HG02885 (cell line): Measurements from ENCODE around the gene DHRSX.
"Not testable (repeated sequence)": the region's sequence is repeated elsewhere in the genome, so short reads cannot be mapped to it uniquely, and the experiment has no call there.

ENCODE experiments used
- ATAC-seq: cut with Tn5 transposase; IDR thresholded peaks from one replicate; pipeline ENCODE4 v1.9.1; 2021; ENCODE audit warnings: mild to moderate bottlenecking; ENCODE audit not compliant: unreplicated experiment, poor library complexity

The DHRSX gene

DNA sequence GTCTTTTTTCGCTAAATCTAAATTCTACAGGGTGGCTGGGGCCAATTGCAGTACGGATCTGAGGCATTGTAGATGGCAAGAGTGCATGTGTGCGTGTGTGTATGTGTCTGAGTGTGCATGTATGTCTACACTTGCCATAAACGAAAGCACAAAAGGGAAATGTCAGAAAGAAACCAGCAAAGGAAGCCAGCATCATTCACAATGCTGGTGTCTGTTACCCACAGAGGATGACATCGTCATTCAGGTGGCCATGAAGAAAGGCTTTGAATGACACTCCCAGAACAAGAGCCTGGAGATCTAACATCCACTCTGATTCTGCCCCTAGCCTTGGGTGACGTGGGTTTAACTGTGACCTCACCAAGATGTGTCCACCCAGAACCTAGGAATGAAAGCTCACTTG, 124.6 kb downstream of the DHRSX start:
- no peak for ATAC-seq

DNA sequence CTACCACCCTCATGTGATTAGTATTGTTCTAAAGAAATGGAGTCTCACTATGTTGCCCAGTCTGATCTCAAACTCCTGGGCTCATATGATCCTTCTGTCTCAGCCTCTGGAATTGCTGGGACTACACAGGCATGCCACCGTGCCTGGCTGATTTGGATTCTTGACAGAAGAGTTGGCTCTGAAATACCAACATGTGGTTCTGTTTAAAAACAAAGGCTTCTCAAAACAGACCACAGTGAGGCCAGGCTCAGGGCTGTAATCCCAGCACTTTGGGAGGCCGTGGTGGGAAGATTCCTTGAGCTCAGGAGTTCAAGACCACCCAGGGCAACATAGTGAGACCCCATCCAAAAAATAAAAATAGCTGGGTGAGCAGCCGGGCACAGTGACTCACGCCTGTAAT, 126.7 kb downstream of the DHRSX start:
- no peak for ATAC-seq

DNA sequence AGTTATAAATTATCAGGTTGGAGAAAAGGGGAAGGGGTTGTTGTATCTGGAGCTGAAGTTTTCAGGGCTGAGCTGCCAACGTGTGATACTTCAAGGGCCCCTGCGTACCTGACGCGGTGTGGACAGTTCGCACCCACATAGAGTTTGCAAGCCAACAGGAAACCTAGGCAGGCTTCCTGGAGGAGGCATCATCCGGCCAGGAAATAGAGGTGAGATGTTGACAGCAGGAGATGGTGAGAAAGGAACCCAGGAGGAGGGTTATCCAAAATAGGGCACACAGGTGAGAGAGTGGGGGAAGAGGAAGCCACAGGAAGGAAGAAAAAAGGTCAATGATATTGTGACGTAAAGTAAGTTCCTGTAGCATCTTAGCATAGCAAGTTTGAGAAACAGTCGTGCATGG, 127.2 kb downstream of the DHRSX start:
- ATAC-seq = no peak

DNA sequence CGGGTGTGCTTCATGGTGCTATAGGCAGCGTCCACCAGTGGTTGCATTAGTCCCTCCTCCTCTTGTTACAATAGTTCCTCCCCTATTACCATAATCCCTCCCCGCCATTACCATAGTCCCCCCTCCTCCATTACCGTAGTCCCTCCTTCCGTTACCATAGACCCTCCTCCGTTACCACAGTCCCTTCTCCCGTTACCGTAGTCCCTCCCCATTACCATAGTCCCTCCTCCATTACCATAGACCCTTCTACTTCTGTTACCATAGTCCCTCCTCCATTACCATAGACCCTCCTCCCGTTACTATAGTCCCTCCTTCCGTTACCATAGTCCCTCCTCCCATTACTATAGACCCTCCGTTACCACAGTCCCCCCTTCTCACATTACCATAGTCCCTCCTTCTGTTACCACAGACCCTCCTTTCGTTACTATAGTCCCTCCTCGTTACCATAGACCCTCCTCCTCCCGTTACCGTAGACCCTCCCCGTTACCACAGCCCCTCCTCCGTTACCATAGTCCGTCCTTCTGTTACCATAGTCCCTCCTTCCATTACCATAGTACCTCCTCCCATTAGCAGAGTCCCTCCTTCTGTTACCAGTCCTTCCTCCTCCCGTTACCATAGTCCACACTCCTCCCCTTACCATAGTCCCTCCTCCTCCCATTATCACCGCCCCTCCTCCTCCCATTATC, 129.6 kb downstream of the DHRSX start:
- ATAC-seq = no peak

DNA sequence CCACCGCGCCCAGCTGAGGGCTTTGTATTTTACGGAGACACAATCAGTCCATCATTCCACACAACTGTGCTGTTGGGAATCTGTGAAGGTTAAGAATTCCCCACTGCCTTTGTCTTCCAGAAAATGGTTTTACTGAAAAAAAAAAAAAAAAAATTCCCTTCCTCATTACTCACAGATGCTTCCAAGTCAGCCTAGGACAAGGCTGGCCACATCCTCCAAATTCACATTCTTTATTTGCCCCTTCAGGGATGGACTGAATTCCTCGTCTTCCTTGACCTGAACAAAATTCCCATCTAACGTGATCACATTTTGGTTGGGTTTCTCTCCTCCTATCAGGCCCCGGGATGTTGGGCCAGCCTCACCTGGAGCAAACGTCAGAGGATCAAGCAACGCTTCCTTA, 130.3 kb downstream of the DHRSX start:
- ATAC-seq = no peak

DNA sequence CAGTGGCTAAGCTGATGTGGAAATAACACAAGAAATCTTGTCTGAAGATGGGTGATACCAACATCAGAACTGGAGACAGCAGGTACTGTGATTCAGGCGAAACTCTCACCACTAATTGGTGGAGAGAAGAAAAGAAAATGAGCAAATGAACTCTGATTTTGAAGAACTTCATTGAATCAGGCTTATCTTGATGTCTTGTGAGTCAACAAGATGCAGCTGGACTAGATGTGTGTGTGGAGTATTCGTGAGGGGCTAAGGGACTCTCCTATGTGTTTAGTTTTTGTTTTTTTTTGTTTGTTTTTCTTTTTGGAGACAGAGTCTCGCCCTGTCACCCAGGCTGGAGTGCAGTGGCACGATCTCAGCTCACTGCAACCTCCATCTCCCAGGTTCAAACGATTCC, 131.6 kb downstream of the DHRSX start:
- no peak for ATAC-seq

DNA sequence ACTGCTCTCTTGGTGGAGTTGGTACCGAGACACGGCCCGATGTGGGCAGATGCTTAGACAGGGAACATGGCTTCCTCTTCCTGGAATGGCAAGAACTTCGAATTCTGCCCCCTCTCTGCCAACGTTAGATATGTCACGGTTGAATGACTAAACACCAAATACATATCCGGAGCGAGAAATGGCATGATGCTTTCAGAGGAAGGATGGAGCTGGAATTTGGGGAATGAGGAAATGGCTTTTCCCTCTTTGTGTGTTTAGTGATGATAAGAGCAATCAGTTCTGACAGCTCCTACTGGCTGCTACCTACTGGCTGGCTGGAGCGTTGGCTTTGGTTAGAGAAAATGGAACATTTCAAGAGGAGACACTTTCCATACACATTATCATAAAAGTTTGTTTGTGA, 140.0 kb downstream of the DHRSX start:
- ATAC-seq = no peak

DNA sequence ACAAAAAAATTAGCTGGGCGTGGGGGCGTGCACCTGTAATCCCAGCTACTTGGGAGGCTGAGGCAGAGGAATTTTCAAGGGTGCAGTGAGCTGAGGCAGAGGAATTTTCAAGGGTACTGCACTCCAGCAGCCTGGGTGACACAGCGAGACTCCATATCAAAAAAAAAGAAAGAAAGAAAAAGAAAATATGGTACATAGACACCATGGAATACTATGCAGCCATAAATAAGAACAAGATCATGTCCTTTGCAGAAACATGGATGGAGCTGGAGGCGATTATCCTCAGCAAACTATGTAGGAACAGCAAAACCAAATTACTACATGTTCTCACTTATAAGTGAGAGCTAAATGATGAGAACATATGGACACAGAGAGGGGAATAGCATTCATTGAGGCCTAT, 141.3 kb downstream of the DHRSX start:
- ATAC-seq = not testable (repeated sequence)

DNA sequence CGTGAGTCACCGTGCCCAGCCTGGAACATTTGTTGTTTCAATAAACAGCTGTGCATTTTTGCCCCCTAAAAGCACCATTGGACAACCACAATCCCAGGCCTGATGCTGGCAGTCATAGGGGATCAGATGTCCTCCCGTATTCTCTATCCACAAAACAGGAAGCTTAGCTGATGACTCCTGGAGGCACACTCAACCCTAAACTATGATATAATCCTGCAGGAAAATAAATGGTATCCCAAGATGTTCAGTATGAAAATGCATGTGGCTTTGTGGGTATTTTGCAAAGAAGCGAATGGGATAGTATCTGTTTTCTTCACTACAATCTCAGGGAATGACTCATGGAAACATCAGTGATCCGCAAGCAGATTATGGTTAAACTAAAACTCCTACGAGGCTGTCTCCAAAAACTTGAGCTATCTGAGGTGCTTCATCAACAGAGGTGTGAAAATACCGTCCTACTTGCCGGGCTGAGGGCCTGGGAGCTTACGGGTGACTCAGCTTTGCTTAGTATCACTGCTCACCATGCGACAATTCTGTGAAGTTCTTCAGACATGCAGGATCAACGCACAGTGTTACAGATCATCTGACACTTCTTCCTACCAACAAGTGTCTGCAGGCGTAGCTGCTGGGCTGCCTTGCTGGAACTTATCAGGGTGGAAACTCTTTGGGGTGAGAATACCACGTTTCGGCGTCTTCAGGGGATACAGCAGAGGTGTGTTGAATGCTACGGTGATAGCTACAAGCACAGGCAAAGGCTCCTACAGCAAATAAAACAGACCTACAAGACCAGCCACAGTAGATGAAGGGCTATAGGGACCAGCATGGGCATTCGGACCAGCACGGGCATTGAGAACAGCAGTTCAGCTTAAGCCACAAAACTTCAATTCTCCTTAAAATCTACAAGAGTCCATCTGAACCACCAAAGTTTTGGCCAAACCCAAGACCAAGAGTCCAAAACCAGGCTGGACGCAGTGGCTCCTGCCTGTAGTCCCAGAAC, 148.5 kb downstream of the DHRSX start:
- ATAC-seq = no peak

DNA sequence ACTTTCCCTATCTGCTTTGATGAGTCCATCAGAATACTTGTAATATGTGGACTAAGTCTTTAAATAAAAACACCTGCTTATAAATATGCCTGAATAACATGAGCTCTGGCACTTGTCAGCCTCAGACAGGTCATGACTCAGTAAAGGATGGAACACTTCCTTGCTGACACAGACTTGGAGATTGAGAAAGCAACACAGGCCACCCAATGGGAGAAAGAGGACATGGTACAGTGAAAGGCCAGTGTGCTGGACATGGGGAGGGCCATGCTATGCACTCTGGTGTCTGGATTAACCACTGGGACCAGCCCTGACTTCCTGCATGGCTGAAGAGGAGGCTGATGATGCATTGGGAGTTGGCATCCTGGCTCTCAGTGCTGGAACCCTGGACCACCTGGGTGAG, 149.5 kb downstream of the DHRSX start:
- no peak for ATAC-seq

DNA sequence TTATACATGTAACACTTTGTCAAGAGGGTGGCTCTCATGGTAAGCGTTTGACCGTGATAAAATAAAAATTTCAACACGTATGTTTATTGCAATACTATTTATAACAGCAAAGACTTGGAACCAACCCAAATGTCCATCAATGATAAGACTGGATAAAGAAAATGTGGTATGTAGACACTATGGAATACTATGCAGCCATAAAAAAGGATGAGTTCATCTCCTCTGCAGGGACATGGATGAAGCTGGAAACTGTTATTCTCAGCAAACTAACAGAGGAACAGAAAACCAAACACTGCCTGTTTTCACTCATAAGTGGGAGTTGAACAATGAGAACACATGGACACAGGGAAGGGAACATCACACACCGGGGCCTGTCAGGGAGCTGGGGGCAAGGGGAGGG, 150.1 kb downstream of the DHRSX start:
- not testable (repeated sequence) for ATAC-seq

DNA sequence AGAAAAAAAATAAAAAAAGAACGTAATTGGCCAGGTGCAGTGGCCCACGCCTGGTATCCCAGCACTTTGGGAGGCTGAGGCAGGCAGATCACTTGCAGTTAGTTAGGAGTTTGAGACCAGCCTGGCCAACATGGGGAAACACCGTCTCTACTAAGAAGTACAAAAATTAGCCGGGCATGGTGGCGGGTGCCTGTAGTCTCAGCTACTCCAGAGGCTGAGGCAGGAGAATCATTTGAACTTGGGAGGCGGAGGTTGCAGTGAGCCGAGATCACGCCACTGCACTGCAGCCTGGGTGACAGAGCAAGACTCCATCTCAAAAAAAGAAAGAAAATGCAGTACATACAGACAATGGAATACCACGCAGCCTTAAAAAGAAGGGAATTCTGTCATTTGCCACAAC, 150.7 kb downstream of the DHRSX start:
- ATAC-seq = not testable (repeated sequence)

DNA sequence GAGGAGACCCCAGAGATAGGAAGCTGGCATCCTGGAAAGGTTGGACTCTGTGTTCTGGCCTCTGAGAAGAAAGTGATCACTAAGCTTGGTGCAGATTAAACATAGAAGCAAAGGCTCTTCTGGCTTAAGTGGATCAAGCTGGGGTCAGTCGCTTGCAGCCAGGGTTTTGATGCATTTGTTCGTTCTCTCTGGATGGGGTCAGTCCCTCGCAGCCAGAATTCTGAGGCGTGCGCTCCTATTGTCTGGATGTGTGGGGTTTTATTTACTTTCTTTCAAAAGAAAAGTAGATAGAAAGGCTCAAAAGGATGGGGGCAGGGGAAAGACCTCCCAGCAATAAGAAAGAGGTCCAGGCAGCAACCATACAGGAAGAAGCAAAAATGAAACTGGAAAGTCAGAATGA, 152.6 kb downstream of the DHRSX start:
- no peak for ATAC-seq

DNA sequence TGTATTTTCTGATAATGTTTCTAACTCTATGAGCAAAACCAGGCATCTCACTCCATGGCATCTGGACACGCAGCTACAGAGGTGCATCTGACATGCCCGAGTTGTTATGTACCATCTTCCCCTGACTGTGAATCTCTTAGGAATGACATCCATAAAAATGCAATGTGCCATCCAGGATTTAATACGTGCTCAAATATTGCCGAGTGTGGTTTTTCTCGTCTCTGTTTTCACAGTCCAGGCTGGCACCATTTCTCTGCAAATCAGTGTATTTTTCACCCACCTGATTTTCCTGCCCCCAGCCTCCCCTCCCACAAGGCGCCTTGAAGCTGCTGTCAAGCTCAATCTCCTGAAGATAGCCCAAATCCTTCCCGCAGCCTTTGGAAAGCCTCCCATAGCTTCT, 154.6 kb downstream of the DHRSX start:
- no peak for ATAC-seq

DNA sequence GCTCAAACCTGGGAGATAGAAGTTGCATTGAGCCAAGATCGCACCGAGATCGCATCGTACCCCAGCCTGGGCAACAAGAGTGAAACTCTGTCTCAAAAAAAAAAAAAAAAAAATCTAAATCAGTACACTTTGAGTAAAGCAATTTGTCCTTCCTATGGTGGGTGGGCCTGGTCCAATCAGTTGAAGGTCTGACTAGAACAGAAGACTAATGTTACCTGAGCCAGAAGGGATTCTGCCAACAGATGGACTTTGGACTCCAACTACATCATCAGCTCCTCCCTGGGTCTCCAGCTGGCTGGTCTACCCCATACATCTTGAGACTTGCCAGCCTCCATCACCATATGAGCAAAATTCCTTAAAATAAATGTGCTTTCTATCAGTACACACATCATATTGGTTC, 155.2 kb downstream of the DHRSX start:
- no peak for ATAC-seq

DNA sequence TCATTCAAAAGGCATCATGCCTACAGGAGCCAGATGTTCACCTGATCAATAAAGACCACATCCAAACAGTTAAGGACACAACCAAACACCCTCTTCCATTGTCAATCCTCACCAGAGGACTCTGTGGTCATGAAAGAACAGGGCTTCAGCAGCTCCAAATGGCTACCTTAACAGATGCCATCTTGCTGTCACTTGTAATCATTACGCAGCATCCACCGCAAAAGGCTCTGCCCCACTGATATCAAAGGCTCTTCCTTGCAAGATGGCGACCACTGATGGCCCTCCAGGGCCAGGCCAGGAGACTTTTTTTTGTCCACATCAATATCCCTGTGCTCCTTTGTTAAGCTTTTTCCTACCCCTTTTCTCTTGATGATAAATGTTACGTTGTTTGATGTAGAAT, 157.4 kb downstream of the DHRSX start:
- ATAC-seq = no peak

DNA sequence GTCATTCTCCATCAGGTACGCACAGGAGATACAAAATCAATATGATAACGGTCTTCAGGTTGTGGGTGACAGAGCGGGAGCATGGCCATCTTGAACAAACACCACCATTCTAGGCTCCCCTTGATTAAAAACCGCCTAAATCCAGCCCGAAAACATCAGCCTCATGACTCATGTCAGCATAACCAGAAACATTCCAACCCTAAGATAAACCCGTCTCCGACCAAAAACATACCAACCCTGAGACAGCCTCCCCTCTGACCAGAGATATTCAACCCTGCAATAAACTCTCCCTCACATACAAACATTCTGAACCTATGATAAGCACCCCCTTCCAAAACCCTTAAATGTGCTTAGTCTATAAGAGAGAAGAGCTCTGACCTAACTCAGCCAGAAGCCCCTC, 157.9 kb downstream of the DHRSX start:
- ATAC-seq = no peak

DNA sequence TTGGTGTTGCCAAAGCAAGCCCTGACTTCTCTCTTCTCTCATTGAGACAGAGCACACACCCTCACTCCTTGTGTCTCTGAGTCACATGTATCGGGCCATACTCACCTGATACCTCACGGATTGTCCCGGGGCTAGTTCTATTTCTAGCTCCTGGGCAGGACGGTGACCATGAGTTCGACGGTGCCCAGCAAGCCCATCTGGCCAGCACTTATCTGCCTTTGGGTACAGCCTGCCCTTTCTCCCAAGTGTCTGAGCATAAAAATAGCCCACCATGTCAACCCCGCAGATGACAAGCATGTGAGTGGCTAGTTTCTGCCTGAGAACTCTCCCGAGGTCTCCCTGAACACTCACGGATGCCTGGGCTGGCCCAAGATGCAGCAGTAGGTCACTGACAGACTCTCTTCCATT, 158.5 kb downstream of the DHRSX start:
- no peak for ATAC-seq

DNA sequence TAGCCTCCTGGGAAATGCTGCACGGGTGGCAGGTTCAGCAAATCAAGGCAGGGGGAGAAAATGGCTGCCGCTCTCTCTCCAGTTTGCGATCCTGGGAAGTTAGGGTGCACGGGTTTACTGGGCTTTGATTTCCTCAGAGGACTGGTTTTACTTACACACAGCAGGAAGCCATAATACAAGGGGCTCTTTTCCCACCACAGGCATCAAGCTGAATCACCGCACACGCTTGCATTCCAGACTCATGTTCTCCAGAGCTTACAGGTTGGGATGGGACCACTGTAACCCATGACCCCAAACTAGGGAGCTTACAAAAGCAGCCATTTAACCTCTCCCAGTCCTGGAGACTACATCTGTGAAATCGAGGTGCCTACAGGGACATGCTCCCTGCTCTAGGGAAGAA, 159.8 kb downstream of the DHRSX start:
- no peak for ATAC-seq

DNA sequence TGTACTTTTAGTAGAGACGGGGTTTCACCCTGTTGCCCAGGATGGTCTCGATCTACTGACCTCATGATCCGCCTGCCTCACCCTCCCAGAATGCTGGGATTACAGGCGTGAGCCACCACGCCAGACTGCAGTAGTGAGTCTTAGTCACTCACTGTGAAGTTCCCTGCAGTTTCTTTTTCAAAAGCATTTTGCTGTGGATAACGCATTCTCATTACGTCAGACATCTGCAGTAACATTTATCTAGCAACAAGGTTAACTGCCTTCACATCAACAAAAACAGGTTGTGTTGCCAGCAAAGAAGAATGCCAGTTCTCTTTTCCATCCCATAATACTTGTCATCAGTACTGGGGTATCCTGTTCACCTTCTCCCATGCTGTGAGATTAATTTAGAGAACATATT, 164.6 kb downstream of the DHRSX start:
- ATAC-seq = no peak

DNA sequence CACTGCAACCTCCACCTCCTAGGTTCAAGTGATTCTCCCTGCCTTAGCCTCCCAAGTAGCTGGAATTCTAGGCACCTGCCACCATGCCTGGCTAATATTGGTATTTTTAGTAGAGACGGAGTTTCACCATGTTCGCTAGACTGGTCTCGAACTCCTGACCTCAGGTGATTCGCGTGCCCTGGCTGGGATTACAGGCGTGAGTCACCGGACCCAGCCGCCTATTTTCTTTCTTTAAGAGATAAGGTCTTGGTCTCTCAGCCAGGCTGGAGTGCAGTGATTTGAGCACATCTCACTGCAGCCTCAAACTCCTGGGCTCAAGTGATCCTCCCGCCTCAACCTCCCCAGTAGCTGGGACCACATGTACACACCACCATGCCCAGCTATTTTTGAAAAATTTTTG, 166.5 kb downstream of the DHRSX start:
- no peak for ATAC-seq

DNA sequence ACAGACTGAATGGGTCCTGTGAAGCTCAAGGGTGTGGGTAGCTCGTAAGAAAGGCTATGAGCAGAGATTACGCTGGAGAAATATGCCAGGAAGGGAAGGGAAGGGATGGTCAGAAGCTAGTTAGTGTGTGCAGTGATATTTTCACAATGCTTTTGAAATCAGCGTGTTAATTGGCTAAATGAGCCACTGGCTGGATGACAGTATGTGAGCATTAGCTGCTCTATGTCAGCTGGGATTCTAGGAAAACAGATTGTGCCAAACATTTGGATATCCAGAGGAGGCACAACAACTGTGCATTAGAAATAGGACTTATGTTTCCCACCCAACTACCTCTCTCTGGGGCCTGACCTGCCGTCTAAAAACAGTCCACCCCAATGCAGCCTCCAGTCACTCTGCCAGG, 168.5 kb downstream of the DHRSX start:
- ATAC-seq = no peak
